Activated CD4-positive, alpha-beta T cell treated with anti-CD3 and anti-CD28 coated beads, Interleukin-2, amount 10 ng/mL, durations not matched to agents 24 days and 14 days (primary cell): Measurements from ENCODE around the gene PRR16. TPM values are rescaled to one million over a fixed set of nuclear protein-coding genes. Genes with fewer than 3 reads are reported as not detected.

ENCODE experiments used
- DNase-seq: peaks from one replicate; pipeline ENCODE4 v3.0.0; 2022
- H3K27ac Mint-ChIP-seq: one replicate; pipeline ENCODE4 v1.8.0; 2022; ENCODE audit warnings: mild to moderate bottlenecking, mixed read lengths
- H3K27me3 Mint-ChIP-seq: one replicate; pipeline ENCODE4 v1.8.0; 2022; ENCODE audit warnings: mixed read lengths
- H3K36me3 Mint-ChIP-seq: one replicate; pipeline ENCODE4 v1.8.0; 2022; ENCODE audit warnings: low read depth, mild to moderate bottlenecking, mixed read lengths
- H3K4me1 Mint-ChIP-seq: one replicate; pipeline ENCODE4 v1.8.0; 2021; ENCODE audit warnings: mixed read lengths
- H3K4me3 Mint-ChIP-seq: one replicate; pipeline ENCODE4 v1.8.0; 2022; ENCODE audit warnings: mild to moderate bottlenecking, moderate library complexity, mixed read lengths
- H3K9me3 Mint-ChIP-seq: one replicate; pipeline ENCODE4 v1.8.0; 2021; ENCODE audit warnings: mixed read lengths
- intact Hi-C: fragments of 100-400 bp; cut with micrococcal nuclease; formaldehyde crosslinking; loops from one replicate; pipeline ENCODE4 v1.15.1; 2023
- total RNA-seq: library from RNA; stranded (reverse); gene quantifications from 2 replicates; pipeline ENCODE4 v1.2.3, GENCODE V29; 2022

The PRR16 gene
- total RNA-seq, 1 donor from 2014 or later, result not detected

- Mint-ChIP-seq H3K27ac (no peak overlapping the region), H3K36me3 (no peaks in the 10 kb centered on the region), H3K4me1 (no peaks in the 10 kb centered on the region), H3K9me3 (no peaks in the 10 kb centered on the region), H3K27me3 (peaks cover 5% of the 10 kb centered on the region), H3K4me3 (no peak overlapping the region)
- intact Hi-C loops, result no loop called here
- DNase-seq, result no peak
Measured at GRCh38 chr5:120472911-120473310, 8.8 kb downstream of the PRR16 start.

GRCh38 chr5:120473332-120473731, 9.2 kb downstream of the PRR16 start:
- H3K27ac Mint-ChIP-seq, result no peak overlapping the region
- no peak overlapping the region for H3K4me3 Mint-ChIP-seq
- no peaks in the 10 kb centered on the region for H3K4me1 Mint-ChIP-seq
- intact Hi-C loops, result no loop called here
- DNase-seq, result no peak
- no peaks in the 10 kb centered on the region for H3K36me3 Mint-ChIP-seq
- H3K27me3 Mint-ChIP-seq, result peaks cover 4% of the 10 kb centered on the region
- H3K9me3 Mint-ChIP-seq, result no peaks in the 10 kb centered on the region

- Mint-ChIP-seq H3K4me1 (no peaks in the 10 kb centered on the region), H3K36me3 (no peaks in the 10 kb centered on the region), H3K4me3 (no peak overlapping the region), H3K27ac (no peak overlapping the region), H3K27me3 (peaks cover 2% of the 10 kb centered on the region), H3K9me3 (no peaks in the 10 kb centered on the region)
- intact Hi-C loops, result no loop called here
- DNase-seq, result no peak
Measured at GRCh38 chr5:120476063-120476462, 12.0 kb downstream of the PRR16 start.

GRCh38 chr5:120479066-120479465, 15.0 kb downstream of the PRR16 start:
- intact Hi-C loops, result no loop called here
- no peaks in the 10 kb centered on the region for H3K9me3 Mint-ChIP-seq
- H3K27ac Mint-ChIP-seq, result no peak overlapping the region
- H3K4me1 Mint-ChIP-seq, result no peaks in the 10 kb centered on the region
- no peaks in the 10 kb centered on the region for H3K36me3 Mint-ChIP-seq
- DNase-seq, result no peak
- H3K27me3 Mint-ChIP-seq, result peaks cover 2% of the 10 kb centered on the region
- no peak overlapping the region for H3K4me3 Mint-ChIP-seq

GRCh38 chr5:120499876-120500563, 35.9 kb downstream of the PRR16 start:
- Mint-ChIP-seq H3K4me3 (no peak overlapping the region), H3K9me3 (no peaks in the 10 kb centered on the region), H3K27ac (no peak overlapping the region), H3K27me3 (no peaks in the 10 kb centered on the region), H3K36me3 (no peaks in the 10 kb centered on the region), H3K4me1 (no peaks in the 10 kb centered on the region)
- no peak for DNase-seq
- intact Hi-C loops, result no loop called here

DNA sequence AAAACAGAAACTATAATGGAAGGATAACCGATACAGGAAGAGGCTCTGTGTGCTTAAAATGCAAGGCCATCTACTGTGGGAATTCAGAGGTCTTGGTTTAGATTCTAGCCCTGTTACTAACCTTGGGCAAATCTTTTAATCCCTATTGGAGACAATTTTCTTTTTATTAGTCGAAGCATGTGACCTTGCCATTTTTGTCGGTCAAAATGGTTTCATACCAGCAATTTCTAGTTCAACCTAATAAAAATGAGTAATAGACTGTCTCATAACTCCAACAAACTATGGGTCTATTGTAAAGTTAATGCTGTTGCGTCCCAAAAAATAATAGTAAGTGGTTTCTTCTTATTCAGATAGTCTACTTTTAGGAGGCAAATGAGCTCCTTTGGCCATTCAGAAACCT, 38.4 kb downstream of the PRR16 start:
- DNase-seq, result no peak
- no peaks in the 10 kb centered on the region for H3K9me3 Mint-ChIP-seq
- H3K4me3 Mint-ChIP-seq, result no peak overlapping the region
- no peak overlapping the region for H3K27ac Mint-ChIP-seq
- H3K36me3 Mint-ChIP-seq, result no peaks in the 10 kb centered on the region
- H3K4me1 Mint-ChIP-seq, result no peaks in the 10 kb centered on the region
- intact Hi-C loops, result no loop called here
- H3K27me3 Mint-ChIP-seq, result no peaks in the 10 kb centered on the region

GRCh38 chr5:120503341-120503740, 39.2 kb downstream of the PRR16 start:
- Mint-ChIP-seq H3K4me1 (no peaks in the 10 kb centered on the region), H3K27ac (no peak overlapping the region), H3K4me3 (no peak overlapping the region), H3K36me3 (no peaks in the 10 kb centered on the region), H3K9me3 (no peaks in the 10 kb centered on the region), H3K27me3 (no peaks in the 10 kb centered on the region)
- no peak for DNase-seq
- intact Hi-C loops, result no loop called here

DNA sequence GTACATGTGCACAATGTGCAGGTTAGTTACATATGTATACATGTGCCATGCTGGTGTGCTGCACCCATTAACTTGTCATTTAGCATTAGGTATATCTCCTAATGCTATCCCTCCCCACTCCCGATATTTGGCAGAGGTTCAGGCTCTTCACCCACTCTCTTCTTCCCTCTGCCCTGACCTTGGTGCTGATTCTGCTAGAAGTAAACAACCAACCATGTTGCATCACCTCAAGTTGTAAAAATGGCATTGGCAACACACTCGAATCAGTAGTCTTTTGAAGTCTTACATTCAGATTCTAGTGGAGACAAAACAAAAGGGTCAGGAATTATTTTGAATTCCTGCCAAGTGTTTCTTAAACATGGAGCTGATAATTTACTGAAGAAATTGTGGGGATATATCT, 40.0 kb downstream of the PRR16 start:
- Mint-ChIP-seq H3K36me3 (no peaks in the 10 kb centered on the region), H3K9me3 (no peaks in the 10 kb centered on the region)

GRCh38 chr5:120507197-120507596, 43.1 kb downstream of the PRR16 start:
- Mint-ChIP-seq H3K9me3 (no peaks in the 10 kb centered on the region), H3K27me3 (no peaks in the 10 kb centered on the region), H3K36me3 (no peaks in the 10 kb centered on the region), H3K27ac (no peak overlapping the region), H3K4me1 (no peaks in the 10 kb centered on the region), H3K4me3 (no peak overlapping the region)
- DNase-seq, result no peak
- intact Hi-C loops, result no loop called here

More for the DNA sequence above, 40.0 kb downstream of the PRR16 start:
- no peak overlapping the region for H3K4me3 Mint-ChIP-seq
- no peak overlapping the region for H3K27ac Mint-ChIP-seq
- intact Hi-C loops, result no loop called here
- H3K4me1 Mint-ChIP-seq, result no peaks in the 10 kb centered on the region
- no peaks in the 10 kb centered on the region for H3K27me3 Mint-ChIP-seq
- no peak for DNase-seq

DNA sequence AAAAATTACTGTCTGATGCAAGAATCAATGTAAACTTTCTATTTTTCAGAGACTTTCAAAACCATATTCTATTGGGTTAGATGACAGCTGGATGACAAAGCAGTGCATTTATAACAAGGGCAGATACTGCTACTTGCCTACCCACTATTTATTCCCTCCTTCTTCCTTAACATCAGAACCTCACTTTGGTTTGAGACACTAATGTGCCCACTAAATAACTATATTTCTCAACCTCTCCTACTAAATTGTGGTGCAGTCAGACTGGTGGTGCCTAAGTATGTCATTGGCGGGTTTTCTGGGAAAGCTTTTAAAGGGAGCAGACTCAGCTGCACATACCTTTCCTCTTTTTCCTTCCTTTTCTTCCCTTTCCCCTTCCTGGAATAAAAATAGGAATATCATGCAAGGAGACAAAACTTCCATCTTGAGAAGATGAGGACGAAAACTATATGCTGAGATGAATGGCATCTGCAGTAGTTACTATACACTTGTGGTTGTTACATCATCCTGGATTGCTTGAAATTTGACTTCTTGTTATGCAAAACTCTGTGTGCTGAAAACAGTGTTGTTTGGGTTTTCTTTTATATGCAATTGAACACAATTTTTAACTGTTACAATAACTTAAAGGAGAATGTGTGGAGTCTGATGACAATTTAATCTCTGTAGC, 43.8 kb downstream of the PRR16 start:
- no peak for DNase-seq
- no peak overlapping the region for H3K27ac Mint-ChIP-seq
- no peaks in the 10 kb centered on the region for H3K9me3 Mint-ChIP-seq

DNA sequence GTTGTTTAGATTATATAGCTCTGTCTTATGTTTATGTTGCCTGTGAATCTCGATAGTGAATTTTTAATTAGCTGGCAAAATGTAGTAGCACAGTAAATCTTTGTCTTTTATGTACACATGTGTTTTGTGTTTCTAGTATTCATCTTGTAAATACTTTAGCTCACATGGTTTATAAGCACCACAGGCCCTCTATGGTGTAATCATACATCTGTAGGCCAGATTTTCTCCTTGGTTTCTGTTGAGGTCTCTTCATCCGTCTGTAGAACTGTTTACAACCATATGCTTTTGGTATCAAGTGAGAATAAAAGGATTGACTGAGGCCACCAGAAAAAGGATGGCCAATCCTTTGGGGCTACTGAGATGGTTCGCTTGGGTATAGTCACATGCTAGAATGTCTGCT, 45.0 kb downstream of the PRR16 start:
- intact Hi-C loops, result no loop called here
- no peak for DNase-seq
- H3K27ac Mint-ChIP-seq, result no peak overlapping the region
- no peaks in the 10 kb centered on the region for H3K27me3 Mint-ChIP-seq
- H3K9me3 Mint-ChIP-seq, result no peaks in the 10 kb centered on the region
- no peaks in the 10 kb centered on the region for H3K4me1 Mint-ChIP-seq
- H3K36me3 Mint-ChIP-seq, result no peaks in the 10 kb centered on the region
- no peak overlapping the region for H3K4me3 Mint-ChIP-seq

More for the DNA sequence above, 43.8 kb downstream of the PRR16 start:
- no peaks in the 10 kb centered on the region for H3K27me3 Mint-ChIP-seq
- no peak overlapping the region for H3K4me3 Mint-ChIP-seq
- no peaks in the 10 kb centered on the region for H3K4me1 Mint-ChIP-seq
- intact Hi-C loops, result no loop called here
- no peaks in the 10 kb centered on the region for H3K36me3 Mint-ChIP-seq

DNA sequence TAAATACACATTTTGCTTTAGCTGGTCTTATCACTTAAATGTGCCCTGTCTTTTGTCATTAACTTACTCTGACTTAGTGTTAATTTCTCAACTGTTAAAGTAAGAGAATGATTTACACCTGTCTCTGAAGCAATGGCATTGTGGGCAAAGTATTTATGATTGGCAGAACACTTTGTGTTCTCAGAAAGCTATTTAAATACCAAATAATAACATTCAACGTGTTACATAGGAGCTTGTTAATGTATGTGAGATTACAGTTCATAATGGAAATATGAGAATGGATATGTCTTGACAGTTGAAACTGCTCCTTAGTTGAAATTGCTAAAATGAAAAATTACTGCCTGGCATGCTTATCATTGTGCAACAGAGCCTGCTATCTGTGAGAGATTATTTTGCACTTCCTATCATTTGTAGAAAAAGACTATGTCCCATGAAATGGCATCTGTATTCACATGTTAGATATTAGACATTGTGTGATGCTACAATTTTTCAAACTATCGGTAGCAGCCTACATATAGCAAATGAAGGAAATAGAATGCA, 46.1 kb downstream of the PRR16 start:
- Mint-ChIP-seq H3K4me1 (no peaks in the 10 kb centered on the region), H3K36me3 (no peaks in the 10 kb centered on the region), H3K27ac (no peak overlapping the region), H3K27me3 (no peaks in the 10 kb centered on the region), H3K4me3 (no peak overlapping the region), H3K9me3 (no peaks in the 10 kb centered on the region)
- no peak for DNase-seq
- intact Hi-C loops, result no loop called here

GRCh38 chr5:120510994-120511686, 47.0 kb downstream of the PRR16 start:
- Mint-ChIP-seq H3K27me3 (no peaks in the 10 kb centered on the region), H3K36me3 (no peaks in the 10 kb centered on the region), H3K4me3 (no peak overlapping the region), H3K4me1 (no peaks in the 10 kb centered on the region), H3K27ac (no peak overlapping the region), H3K9me3 (no peaks in the 10 kb centered on the region)
- intact Hi-C loops, result no loop called here
- no peak for DNase-seq

GRCh38 chr5:120512068-120512467, 48.0 kb downstream of the PRR16 start:
- Mint-ChIP-seq H3K9me3 (no peaks in the 10 kb centered on the region), H3K27ac (no peak overlapping the region), H3K4me1 (no peaks in the 10 kb centered on the region), H3K36me3 (no peaks in the 10 kb centered on the region), H3K4me3 (no peak overlapping the region), H3K27me3 (no peaks in the 10 kb centered on the region)
- no peak for DNase-seq
- intact Hi-C loops, result no loop called here
